Keratinocyte (primary cell): ENCODE measurements around the gene TSHZ2. TPM values are rescaled to one million over a fixed set of nuclear protein-coding genes. Genes with fewer than 3 reads are reported as not detected.
"Not testable (repeated sequence)": the region's sequence is repeated elsewhere in the genome, so short reads cannot be mapped to it uniquely, and the experiment has no call there.

Experiments
- DNase-seq: peaks from one replicate; pipeline ENCODE4 v3.0.0-alpha.2; 2011; ENCODE audit warnings: low read depth, missing footprints, low spot score
- FAIRE-seq: peaks from 2 replicates; lab custom pipeline; 2011; peaks lifted over from hg19 to GRCh38; lab: Jason Lieb, UNC
- H2AFZ ChIP-seq: 2 replicates; pipeline ENCODE4 v1.6.0; 2012; ENCODE audit warnings: low read length, control low read depth, inconsistent platforms; ENCODE audit not compliant: control insufficient read depth
- H3K27ac ChIP-seq: 2 replicates; pipeline ENCODE4 v1.5.1; 2011; ENCODE audit warnings: low read length; ENCODE audit not compliant: control insufficient read depth, insufficient read depth
- H3K27me3 ChIP-seq: 3 replicates; pipeline ENCODE4 v1.6.0; 2011; ENCODE audit warnings: low read length; ENCODE audit not compliant: control insufficient read depth, insufficient read depth; ENCODE audit errors: extremely low read depth
- H3K36me3 ChIP-seq, 2 experiments: 2 replicates in 1 of 2; 3 replicates in 1 of 2; pipeline ENCODE4 v1.5.1; 2011; ENCODE audit warnings: low read length in 2 of 2, mild to moderate bottlenecking in 1 of 2; ENCODE audit not compliant: control insufficient read depth in 2 of 2, insufficient read depth in 2 of 2; ENCODE audit errors: extremely low read depth in 1 of 2
- H3K4me1 ChIP-seq: 3 replicates; pipeline ENCODE4 v1.5.1; 2011; ENCODE audit warnings: low read length; ENCODE audit not compliant: control insufficient read depth, insufficient read depth; ENCODE audit errors: extremely low read depth
- H3K4me2 ChIP-seq: 3 replicates; pipeline ENCODE4 v1.6.0; 2011; ENCODE audit warnings: low read depth, low read length; ENCODE audit not compliant: control insufficient read depth, insufficient read depth; ENCODE audit errors: extremely low read depth
- H3K4me3 ChIP-seq, 3 experiments: fragments of 200-600 bp in 1 of 3; sonication (generic) in 1 of 3; 2 replicates in 2 of 3; 3 replicates in 1 of 3; pipeline ENCODE4 v1.5.1; 2011 to 2016; ENCODE audit warnings: low read length in 3 of 3, mild to moderate bottlenecking in 3 of 3, control low read depth in 2 of 3, inconsistent platforms in 1 of 3, low read depth in 1 of 3, mixed read lengths in 1 of 3, mixed run types in 1 of 3, moderate library complexity in 1 of 3; ENCODE audit not compliant: control insufficient read depth in 2 of 3, insufficient read depth in 2 of 3; ENCODE audit errors: extremely low read depth in 1 of 3
- H3K79me2 ChIP-seq: 2 replicates; pipeline ENCODE4 v1.6.0; 2012; ENCODE audit warnings: low read length; ENCODE audit not compliant: control insufficient read depth, insufficient read depth
- H3K9ac ChIP-seq: 3 replicates; pipeline ENCODE4 v1.6.0; 2011; ENCODE audit warnings: low read length; ENCODE audit not compliant: control insufficient read depth, insufficient read depth; ENCODE audit errors: extremely low read depth
- H3K9me1 ChIP-seq: 3 replicates; pipeline ENCODE4 v1.6.0; 2011; ENCODE audit warnings: low read length; ENCODE audit not compliant: control insufficient read depth, insufficient read depth; ENCODE audit errors: extremely low read depth
- H3K9me3 ChIP-seq: 2 replicates; pipeline ENCODE4 v1.5.1; 2012; ENCODE audit warnings: low read depth, low read length; ENCODE audit not compliant: control insufficient read depth
- H4K20me1 ChIP-seq: 3 replicates; pipeline ENCODE4 v1.6.0; 2011; ENCODE audit warnings: low read length; ENCODE audit not compliant: control insufficient read depth, insufficient read depth; ENCODE audit errors: extremely low read depth
- CTCF ChIP-seq, 3 experiments: IDR thresholded peaks in 1 of 3; conservative IDR thresholded peaks in 1 of 3; optimal IDR thresholded peaks in 1 of 3; 2 replicates in 2 of 3; 3 replicates in 1 of 3; pipeline versions ENCODE3 to v1.5.1; 2011; ENCODE audit warnings: low read length in 3 of 3, mild to moderate bottlenecking in 3 of 3, moderate library complexity in 2 of 3, control low read depth in 1 of 3, inconsistent platforms in 1 of 3; ENCODE audit not compliant: insufficient read depth in 2 of 3; ENCODE audit errors: extremely low read depth in 1 of 3
- EZH2 ChIP-seq: IDR thresholded peaks from one replicate; pipeline ENCODE4 v1.6.1; 2012; ENCODE audit warnings: inconsistent platforms, mild to moderate bottlenecking, low read length, moderate library complexity
- dilution Hi-C: fragments of 300-500 bp; cut with MboI; formaldehyde crosslinking; loops from one replicate; pipeline ENCODE4 v1.7.0; 2020; ENCODE audit warnings: low sequenced_read_pairs; ENCODE audit not compliant: extremely low pct_ligation_motif_present
- polyA plus RNA-seq, 5 experiments: library from polyadenylated mRNA; depleted of rRNA in 3 of 5; stranded (reverse) in 3 of 5; stranded (forward) in 1 of 5; unstranded in 1 of 5; fragments of >200 nt; gene quantifications; 1 replicate in 1 of 5; 2 replicates in 3 of 5; 3 replicates in 1 of 5; pipeline versions ENCODE4 v1.2.1 to v1.2.3, GENCODE V29; 2011 to 2012; ENCODE audit warnings: missing spikeins in 2 of 5, low read depth in 1 of 5, low replicate concordance in 1 of 5

Gene TSHZ2
- polyA plus RNA-seq, 1 donor (not counting 4 experiments of a cell fraction or from before 2014, with no cell fraction given) = 1.1 TPM

- Histone ChIP-seq H3K4me3 (no peak overlapping the region), H3K9me3 (no peaks in the 10 kb centered on the region), H3K36me3 (no peaks in the 10 kb centered on the region), H3K9ac (no peak overlapping the region), H3K9me1 (no peaks in the 10 kb centered on the region), H4K20me1 (no peaks in the 10 kb centered on the region), H3K79me2 (no peaks in the 10 kb centered on the region), H3K27me3 (no peaks in the 10 kb centered on the region), H3K27ac (no peak overlapping the region), H2AFZ (no peak overlapping the region), H3K4me2 (no peak overlapping the region), H3K4me1 (peaks cover 5% of the 10 kb centered on the region)
- TF ChIP-seq CTCF (optimal IDR thresholded peaks at IDR 0.05 in 1 of 3, IDR thresholded peaks at IDR 0.05 in 1 of 3, conservative IDR thresholded peaks at IDR 0.05 in 1 of 3; ENCODE audit: extremely low read depth in 1 of 3, insufficient read depth in 2 of 3, low read length in 3 of 3) = no peak
- no peak for TF ChIP-seq EZH2
- dilution Hi-C loops = no loop called here
- peak; percentile 13 for FAIRE-seq
- DNase-seq = no peak
Measured at GRCh38 chr20:53021934-53022333, 49.8 kb downstream of the TSHZ2 start.

- Histone ChIP-seq H3K27ac (no peak overlapping the region), H3K4me3 (no peak overlapping the region), H3K79me2 (no peaks in the 10 kb centered on the region), H3K9me3 (no peaks in the 10 kb centered on the region), H3K9ac (no peak overlapping the region), H2AFZ (no peak overlapping the region), H3K36me3 (no peaks in the 10 kb centered on the region), H3K9me1 (no peaks in the 10 kb centered on the region), H3K4me1 (peaks cover 5% of the 10 kb centered on the region), H4K20me1 (no peaks in the 10 kb centered on the region), H3K27me3 (no peaks in the 10 kb centered on the region), H3K4me2 (no peak overlapping the region)
- TF ChIP-seq EZH2 = no peak
- no peak for TF ChIP-seq CTCF (optimal IDR thresholded peaks at IDR 0.05 in 1 of 3, IDR thresholded peaks at IDR 0.05 in 1 of 3, conservative IDR thresholded peaks at IDR 0.05 in 1 of 3; ENCODE audit: extremely low read depth in 1 of 3, insufficient read depth in 2 of 3, low read length in 3 of 3)
- dilution Hi-C loops = no loop called here
- FAIRE-seq (no peak), DNase-seq (no peak)
Measured at GRCh38 chr20:53023732-53024520, 51.8 kb downstream of the TSHZ2 start.

GRCh38 chr20:53024653-53025052 lies 52.5 kb downstream of the TSHZ2 start:
- H3K9me1 ChIP-seq, H3K27me3 ChIP-seq, H3K4me2 ChIP-seq, H3K36me3 ChIP-seq, H3K79me2 ChIP-seq, H4K20me1 ChIP-seq, dilution Hi-C loops, H3K4me3 ChIP-seq, H3K9ac ChIP-seq, DNase-seq, H3K9me3 ChIP-seq, H2AFZ ChIP-seq, H3K4me1 ChIP-seq, H3K27ac ChIP-seq, FAIRE-seq: not testable (repeated sequence)
